ENCODE results near the gene TOP1. TPM values are rescaled to one million over a fixed set of nuclear protein-coding genes. Genes with fewer than 3 reads are reported as not detected.

TOP1 gene
- total RNA-seq, 1 donor from 2014 or later: 80.9 TPM

DNA sequence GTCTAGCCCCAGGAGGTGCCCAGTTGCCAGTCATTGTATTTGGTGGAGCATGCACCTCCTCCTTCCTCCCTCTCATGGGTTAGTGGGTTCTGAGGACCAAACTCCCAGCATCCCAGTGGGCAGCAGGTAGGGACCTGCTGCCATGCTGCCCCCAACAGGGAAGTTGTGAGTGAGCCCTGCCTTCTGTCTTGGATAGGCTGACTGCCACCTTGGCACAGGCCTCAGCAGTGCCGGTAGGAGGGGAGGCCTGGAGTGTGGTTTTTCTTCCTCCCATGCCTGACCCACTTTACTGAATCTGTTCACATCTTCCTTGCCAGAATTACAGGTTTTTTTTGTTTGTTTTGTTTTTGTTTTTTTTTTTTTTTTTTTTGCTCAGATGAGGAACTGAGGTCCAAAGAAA is 133.3 kb downstream of the TOP1 start:
- intact Hi-C loops (cut with micrococcal nuclease): no loop called here

DNA sequence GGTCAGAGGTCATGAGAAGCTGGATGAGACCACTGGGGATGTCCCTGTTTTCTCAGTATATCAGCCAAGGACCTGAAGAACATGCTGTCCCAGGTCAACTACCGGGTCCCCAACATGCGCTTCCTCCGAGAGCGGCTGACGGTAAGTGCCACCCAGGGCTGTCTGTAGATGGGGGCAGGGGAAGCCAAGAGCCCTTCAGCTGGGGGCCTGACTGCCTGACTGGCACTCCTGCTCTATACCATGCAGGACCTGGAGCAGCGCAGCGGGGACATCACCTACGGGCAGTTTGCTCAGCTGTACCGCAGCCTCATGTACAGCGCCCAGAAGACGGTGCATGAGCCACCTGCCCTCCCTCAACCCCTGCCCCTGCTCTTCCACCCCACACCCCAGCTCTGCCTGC is 133.8 kb downstream of the TOP1 start:
- intact Hi-C loops (cut with micrococcal nuclease): no loop called here

DNA sequence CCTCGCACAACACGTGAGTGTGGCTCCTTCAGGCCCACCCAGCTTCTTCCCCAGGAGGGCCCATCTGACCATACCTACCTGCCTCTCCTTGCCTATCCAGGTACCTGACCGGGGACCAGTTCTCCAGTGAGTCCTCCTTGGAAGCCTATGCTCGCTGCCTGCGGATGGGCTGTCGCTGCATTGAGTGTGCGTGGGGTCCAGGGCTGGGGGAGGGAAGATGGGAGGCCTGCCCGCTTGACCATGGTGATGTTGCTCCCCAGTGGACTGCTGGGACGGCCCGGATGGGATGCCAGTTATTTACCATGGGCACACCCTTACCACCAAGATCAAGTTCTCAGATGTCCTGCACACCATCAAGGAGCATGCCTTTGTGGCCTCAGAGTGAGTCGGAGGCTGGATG is 135.2 kb downstream of the TOP1 start:
- intact Hi-C loops (cut with micrococcal nuclease): no loop called here

DNA sequence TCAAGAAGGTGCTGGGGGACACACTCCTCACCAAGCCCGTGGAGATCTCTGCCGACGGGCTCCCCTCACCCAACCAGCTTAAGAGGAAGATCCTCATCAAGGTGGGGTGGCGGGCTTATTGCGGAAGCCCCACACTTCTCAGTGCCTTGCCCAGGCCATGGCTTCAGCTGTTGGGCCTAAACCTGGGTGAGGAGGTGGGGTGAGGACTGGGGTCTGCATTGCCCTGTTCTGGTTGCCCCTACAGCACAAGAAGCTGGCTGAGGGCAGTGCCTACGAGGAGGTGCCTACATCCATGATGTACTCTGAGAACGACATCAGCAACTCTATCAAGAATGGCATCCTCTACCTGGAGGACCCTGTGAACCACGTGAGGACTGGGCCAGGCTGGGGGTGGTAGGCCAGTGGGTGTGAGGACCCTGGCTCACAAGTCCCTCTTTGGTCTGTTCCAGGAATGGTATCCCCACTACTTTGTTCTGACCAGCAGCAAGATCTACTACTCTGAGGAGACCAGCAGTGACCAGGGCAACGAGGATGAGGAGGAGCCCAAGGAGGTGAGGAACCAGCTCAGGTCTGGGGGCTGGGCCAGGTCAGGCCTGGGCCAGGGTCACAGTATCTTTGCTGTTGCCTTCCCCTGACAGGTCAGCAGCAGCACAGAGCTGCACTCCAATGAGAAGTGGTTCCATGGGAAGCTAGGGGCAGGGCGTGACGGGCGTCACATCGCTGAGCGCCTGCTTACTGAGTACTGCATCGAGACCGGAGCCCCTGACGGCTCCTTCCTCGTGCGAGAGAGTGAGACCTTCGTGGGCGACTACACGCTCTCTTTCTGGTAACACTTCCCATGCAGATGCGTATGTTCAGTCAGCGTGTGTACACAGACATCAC is 136.6 kb downstream of the TOP1 start:
- intact Hi-C loops (cut with micrococcal nuclease): no loop called here

DNA sequence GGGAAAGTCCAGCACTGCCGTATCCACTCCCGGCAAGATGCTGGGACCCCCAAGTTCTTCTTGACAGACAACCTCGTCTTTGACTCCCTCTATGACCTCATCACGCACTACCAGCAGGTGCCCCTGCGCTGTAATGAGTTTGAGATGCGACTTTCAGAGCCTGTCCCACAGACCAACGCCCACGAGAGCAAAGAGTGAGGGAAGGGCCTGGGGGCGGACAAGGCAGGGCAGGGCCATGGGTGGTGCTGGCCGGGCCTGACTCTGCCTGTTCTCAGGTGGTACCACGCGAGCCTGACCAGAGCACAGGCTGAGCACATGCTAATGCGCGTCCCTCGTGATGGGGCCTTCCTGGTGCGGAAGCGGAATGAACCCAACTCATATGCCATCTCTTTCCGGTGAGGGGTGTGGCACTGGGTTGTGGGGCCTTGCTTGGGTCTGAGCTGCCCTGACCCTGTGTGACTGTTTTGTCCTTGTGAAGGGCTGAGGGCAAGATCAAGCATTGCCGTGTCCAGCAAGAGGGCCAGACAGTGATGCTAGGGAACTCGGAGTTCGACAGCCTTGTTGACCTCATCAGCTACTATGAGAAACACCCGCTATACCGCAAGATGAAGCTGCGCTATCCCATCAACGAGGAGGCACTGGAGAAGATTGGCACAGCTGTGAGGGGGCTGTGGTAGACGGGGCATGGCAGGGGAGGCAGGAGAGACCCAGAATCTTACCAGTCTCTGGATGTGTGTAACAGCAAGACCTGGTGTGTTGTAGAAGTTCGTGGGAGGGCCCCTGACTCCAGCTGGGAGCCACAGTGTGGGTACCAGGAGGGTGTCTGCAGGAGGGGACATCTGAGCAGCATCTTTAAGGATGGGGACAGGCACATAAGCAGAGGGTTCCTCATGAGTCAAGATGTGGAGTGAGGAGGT is 137.8 kb downstream of the TOP1 start:
- intact Hi-C loops (cut with micrococcal nuclease): no loop called here

DNA sequence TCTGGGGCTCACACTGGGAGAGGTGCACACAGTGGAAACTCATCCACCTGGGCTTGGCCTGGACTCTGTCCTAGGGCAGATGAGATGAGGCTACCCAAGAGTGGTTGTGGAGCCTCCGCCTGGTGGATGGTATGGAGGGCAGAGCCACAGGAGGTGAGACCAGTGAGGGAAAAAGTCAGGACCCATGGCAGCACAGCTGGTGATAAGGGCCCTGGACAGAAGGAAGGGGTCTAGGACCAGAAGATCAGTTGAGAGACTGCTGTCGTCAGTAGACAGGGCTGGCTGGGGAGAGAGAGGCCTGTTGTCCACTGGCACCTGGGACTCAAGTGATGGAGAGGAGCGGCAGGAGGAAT is 138.5 kb downstream of the TOP1 start:
- intact Hi-C loops (cut with micrococcal nuclease): no loop called here

DNA sequence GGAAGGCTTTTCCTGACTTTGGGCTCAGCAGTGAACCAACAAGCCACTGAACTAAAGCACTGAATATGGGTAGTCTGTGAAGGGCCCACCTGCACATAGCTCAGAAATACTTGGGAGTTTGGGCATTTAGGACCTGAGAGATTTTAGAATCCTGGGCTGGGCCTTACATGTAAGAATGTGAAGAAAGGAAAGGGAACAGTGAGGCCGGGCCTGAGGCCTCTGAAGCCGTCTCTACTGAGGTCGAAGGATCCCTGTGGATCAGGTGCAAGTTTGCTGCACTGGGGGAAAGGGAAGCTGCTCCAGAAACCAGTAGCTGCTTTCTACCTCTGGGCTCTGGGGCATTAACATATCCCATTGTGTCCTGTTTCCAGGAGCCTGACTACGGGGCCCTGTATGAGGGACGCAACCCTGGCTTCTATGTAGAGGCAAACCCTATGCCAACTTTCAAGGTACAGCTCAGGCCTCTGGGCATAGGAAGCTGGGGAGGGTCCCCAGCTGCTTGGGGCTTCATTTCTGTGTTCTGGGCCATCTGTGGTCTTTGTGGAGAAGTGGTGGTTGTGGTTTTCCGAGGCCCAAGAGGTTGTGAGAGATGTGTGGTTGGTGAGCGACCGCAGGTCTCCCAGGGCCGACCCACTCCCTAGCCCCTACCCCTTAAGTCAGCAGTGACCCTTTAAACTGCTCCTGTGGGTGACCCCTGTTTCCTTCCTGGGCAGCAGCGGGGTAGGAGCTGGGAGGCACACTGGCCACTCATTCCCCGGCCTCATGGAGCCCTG is 139.0 kb downstream of the TOP1 start:
- intact Hi-C loops (cut with micrococcal nuclease): no loop called here

DNA sequence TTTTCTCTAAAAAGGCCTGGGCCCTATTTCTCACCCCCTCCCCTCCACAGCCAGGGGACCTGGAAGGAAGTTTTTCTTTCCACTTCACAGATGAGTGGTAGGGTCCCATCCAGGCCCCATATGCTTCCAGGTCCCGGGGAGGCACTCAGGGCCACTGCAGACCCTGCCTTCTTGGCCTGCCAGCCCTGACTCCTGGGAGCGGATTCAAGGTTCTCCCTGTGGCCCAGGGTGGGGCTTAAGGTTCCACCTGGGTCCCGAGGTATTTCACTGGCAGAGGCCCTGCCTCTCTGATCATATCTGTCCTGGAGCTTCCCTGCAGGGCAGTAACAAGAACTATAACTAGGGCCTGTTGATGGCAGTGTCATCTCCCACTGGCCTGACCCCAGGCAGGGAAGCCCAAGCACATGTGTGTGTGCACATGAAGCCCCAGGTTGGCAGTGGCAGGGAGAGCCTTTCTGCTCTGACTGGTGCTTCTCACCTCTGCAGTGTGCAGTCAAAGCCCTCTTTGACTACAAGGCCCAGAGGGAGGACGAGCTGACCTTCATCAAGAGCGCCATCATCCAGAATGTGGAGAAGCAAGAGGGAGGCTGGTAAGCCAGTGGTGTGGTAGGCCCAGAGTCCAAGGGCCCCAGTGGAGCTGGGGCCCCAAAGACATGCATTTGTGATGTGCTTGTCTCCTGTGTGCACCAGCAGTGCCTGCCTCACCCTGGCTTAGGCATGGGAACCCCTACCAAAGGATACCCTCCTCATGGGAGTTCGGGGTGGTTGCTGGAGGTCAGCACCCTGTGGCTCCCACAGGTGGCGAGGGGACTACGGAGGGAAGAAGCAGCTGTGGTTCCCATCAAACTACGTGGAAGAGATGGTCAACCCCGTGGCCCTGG is 139.9 kb downstream of the TOP1 start:
- intact Hi-C loops (cut with micrococcal nuclease): no loop called here

DNA sequence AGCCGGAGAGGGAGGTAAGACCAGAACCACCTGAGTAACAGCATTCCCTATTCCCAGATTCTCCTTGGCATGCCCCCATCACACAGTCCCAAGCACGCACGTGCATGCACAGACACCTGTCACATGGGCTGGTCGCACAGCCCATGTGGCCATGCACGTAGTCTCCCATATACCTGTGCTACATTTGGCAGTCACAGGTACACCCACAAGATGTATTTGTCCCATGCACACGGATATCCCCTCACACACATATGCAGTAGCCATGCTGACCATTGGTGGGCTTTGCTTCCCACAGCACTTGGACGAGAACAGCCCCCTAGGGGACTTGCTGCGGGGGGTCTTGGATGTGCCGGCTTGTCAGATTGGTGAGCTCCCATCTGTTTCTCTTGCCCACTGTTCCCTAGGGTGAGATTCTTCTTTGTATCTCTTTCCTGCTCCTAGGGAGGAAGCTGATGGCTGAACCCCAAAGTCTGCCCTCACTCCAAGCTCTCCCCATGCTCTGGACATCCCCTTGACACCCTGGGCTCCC is 140.6 kb downstream of the TOP1 start:
- intact Hi-C loops (cut with micrococcal nuclease): no loop called here

DNA sequence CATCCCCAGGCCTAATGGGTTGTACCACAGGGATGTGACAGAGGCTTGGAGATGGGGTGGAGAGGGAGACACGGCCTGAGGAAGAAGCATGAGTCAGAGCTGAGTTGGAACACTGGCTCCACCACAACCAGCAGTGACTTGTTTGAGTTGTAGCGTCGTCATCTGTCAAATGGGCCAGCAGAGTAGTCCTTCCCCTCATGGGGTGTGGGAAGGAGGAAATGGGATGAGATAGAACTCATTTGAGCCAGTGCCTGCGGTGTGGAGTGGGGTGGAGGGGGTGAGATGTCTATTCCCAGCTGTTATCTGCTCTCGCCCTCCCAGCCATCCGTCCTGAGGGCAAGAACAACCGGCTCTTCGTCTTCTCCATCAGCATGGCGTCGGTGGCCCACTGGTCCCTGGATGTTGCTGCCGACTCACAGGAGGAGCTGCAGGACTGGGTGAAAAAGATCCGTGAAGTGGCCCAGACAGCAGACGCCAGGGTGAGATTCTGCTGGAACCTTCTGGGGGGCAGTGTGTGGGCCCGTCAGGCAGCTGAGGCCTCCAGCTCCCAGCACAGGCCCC is 141.2 kb downstream of the TOP1 start:
- intact Hi-C loops (cut with micrococcal nuclease): no loop called here

DNA sequence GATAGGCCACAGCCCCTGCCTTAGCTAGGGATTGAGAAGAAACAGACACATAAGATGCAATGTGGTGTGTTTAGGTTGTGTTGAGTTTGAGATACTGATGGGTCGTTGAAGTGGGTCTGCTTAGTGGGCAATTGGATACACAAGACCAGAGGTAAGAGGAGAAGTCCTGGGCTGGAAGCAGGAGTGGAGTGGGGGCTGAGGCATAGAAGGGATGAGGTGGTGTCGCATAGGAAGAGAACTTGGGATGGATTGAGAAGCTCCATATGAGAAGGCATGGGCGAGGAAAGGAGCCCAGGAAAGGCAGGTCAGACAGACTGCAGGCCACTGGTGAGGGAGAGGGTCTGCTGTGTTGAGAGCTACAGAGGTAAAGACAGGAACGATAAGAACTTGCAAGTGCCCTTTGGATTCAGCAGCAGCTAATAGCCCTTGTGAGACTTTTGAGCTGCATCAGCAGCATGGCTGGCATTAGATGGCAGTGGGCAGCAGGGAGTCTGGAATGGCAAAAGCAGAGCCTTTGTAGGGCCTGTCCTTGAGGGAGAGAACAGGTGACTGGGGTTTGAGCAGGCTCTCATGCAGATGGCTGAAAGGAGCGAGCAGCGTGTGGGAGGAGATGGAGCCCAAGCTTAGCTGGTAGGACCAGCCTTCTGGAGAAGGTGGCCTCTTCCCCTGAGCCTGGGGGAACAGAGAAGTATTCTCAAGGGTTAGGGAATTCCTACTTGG is 141.9 kb downstream of the TOP1 start:
- intact Hi-C loops (cut with micrococcal nuclease): no loop called here

DNA sequence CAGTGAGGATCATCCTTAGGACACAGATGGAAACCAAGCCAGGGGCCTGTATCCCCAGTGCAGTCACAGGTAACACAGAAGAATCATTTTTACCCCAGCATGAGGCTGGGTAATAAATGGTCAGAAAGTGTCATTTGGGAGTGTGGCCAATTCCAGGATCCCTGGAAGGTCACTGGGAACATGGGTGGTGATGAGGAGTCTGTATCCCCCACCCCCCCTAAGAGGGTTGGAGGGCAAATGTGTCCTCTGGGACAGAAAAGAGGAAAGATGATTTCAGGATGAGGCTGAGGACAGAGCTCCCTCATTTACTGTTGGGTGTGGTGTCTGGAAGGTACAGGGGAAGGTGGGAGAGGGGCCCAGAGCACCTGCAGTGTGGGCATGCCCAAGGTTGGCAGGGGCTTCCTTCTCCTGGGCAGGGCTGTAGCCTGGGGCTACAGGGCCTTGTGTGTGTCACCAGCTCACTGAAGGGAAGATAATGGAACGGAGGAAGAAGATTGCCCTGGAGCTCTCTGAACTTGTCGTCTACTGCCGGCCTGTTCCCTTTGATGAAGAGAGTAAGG is 143.2 kb downstream of the TOP1 start:
- intact Hi-C loops (cut with micrococcal nuclease): loop anchor here (1.0 kb wide), 1 partner anchor 35 kb away; the partner anchor contains the start of gene PLCG1

DNA sequence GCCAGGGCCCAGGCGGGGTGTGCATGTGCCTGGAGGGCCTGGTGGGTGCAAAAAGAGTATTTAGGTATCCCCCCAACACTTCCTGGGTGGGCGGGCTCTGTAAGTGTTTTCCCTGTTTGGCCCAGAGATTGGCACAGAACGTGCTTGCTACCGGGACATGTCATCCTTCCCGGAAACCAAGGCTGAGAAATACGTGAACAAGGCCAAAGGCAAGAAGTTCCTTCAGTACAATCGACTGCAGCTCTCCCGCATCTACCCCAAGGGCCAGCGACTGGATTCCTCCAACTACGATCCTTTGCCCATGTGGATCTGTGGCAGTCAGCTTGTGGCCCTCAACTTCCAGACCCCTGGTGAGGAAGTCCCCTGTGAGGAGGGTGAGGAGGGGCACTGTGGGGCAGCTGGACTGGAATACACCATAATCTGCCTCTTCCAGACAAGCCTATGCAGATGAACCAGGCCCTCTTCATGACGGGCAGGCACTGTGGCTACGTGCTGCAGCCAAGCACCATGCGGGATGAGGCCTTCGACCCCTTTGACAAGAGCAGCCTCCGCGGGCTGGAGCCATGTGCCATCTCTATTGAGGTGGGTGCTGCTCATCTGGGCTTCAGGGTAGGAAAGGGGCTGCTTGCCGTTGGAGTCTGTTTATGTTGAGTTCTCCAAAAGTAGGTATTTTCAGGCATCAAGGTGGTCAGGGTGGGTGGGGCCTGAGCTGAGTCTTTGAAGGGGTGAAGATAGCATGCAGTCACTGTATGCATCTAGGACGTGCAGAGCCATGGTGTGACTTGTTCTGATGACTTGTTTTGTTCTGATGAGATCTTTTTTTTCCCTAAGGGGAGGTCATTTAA is 143.9 kb downstream of the TOP1 start:
- intact Hi-C loops (cut with micrococcal nuclease): loop anchor here (1.0 kb wide), 3 partner anchors 35 to 168 kb away; partner anchors contain the start of genes LPIN3 and PLCG1

DNA sequence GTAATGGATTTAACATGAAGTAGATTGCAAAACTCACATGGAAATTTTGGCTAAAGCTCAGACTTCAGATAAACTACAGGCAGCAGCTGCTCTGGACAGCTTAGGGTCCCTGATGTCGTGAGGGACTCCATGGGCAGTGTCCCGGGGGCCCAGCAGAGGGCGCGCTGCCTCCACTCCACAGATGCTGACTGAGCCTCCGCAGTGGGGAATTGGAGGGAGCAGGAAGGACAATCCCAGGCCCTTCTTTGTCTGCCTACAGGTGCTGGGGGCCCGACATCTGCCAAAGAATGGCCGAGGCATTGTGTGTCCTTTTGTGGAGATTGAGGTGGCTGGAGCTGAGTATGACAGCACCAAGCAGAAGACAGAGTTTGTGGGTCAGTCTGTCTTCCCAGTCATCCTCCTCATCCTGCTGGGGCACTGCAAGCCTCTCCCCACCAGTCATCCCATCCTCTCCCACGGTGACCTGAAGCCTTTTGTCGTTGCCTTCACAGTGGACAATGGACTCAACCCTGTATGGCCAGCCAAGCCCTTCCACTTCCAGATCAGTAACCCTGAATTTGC is 144.6 kb downstream of the TOP1 start:
- intact Hi-C loops (cut with micrococcal nuclease): loop anchor here (1.0 kb wide), 2 partner anchors 59 to 167 kb away; partner anchors contain the start of gene LPIN3

DNA sequence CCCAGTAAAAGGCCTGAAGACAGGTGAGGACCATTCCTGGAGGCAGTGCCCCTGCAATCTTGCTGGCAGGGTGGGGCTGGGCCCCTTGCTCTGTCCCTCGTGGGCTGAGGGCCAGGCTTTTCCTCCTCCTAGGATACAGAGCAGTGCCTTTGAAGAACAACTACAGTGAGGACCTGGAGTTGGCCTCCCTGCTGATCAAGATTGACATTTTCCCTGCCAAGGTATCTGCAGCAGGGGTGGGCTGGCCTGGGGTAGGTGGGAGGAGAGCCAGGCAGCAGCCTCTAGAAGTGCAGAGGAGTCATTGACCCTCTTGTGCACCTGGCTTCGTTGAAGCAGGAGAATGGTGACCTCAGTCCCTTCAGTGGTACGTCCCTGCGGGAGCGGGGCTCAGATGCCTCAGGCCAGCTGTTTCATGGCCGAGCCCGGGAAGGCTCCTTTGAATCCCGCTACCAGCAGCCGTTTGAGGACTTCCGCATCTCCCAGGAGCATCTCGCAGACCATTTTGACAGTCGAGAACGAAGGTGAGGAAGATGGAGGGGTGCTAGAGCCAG is 145.2 kb downstream of the TOP1 start:
- intact Hi-C loops (cut with micrococcal nuclease): loop anchor here (1.0 kb wide), 2 partner anchors 58 to 166 kb away; partner anchors contain the start of gene LPIN3
